GM23248 (cell line): ENCODE measurements around the gene ZNF385D. TPM values are rescaled to one million over a fixed set of nuclear protein-coding genes. Genes with fewer than 3 reads are reported as not detected.

ENCODE experiments used
- DNase-seq: peaks from one replicate; pipeline ENCODE4 v3.0.0-alpha.2; 2015
- H2AFZ ChIP-seq: fragments of 200-600 bp; sonication (generic); 2 replicates; pipeline ENCODE4 v1.6.1; 2016; ENCODE audit warnings: antibody characterized with exemption
- H3F3A ChIP-seq: fragments of 200-600 bp; sonication (generic); 2 replicates; pipeline ENCODE4 v1.6.1; 2016; ENCODE audit warnings: mild to moderate bottlenecking, antibody characterized with exemption, mixed run types; ENCODE audit not compliant: insufficient read depth
- H3K27ac ChIP-seq: fragments of 200-600 bp; sonication (generic); 2 replicates; pipeline ENCODE4 v1.5.1; 2016; ENCODE audit warnings: mild to moderate bottlenecking
- H3K27me3 ChIP-seq: fragments of 200-600 bp; sonication (generic); replicated peaks from 2 replicates; pipeline ENCODE4 v1.6.1; 2016; ENCODE audit warnings: mild to moderate bottlenecking; ENCODE audit not compliant: insufficient read depth
- H3K36me3 ChIP-seq: fragments of 200-600 bp; sonication (generic); 2 replicates; pipeline ENCODE4 v1.6.1; 2016; ENCODE audit warnings: low read depth, mild to moderate bottlenecking
- H3K4me1 ChIP-seq: fragments of 200-600 bp; sonication (generic); 2 replicates; pipeline ENCODE4 v1.6.1; 2016; ENCODE audit warnings: mild to moderate bottlenecking; ENCODE audit not compliant: insufficient read depth
- H3K4me2 ChIP-seq: fragments of 200-600 bp; sonication (generic); one replicate; pipeline ENCODE4 v1.6.1; 2016; ENCODE audit warnings: mild to moderate bottlenecking; ENCODE audit not compliant: unreplicated experiment
- H3K4me3 ChIP-seq: fragments of 200-600 bp; sonication (generic); 2 replicates; pipeline ENCODE4 v1.5.1; 2016; ENCODE audit warnings: mild to moderate bottlenecking
- H3K79me2 ChIP-seq: fragments of 200-600 bp; sonication (generic); 2 replicates; pipeline ENCODE4 v1.6.1; 2016; ENCODE audit warnings: mild to moderate bottlenecking; ENCODE audit not compliant: insufficient read depth
- H3K9ac ChIP-seq: fragments of 200-600 bp; sonication (generic); 2 replicates; pipeline ENCODE4 v1.6.1; 2016; ENCODE audit warnings: mild to moderate bottlenecking
- H3K9me2 ChIP-seq: fragments of 200-600 bp; sonication (generic); 2 replicates; pipeline ENCODE4 v1.6.1; 2016; ENCODE audit warnings: mixed run types, mild to moderate bottlenecking, moderate library complexity; ENCODE audit not compliant: insufficient read depth
- H3K9me3 ChIP-seq: fragments of 200-600 bp; sonication (generic); one replicate; pipeline ENCODE4 v1.6.1; 2017; ENCODE audit warnings: low read depth
- H4K20me1 ChIP-seq: fragments of 200-600 bp; sonication (generic); 2 replicates; pipeline ENCODE4 v1.6.0; 2016; ENCODE audit not compliant: insufficient read depth
- EZH2 ChIP-seq: fragments of 200-600 bp; sonication (generic); IDR thresholded peaks from 2 replicates; pipeline ENCODE4 v1.6.1; 2018; ENCODE audit warnings: antibody characterized with exemption, mild to moderate bottlenecking; ENCODE audit not compliant: insufficient read depth, poor library complexity, severe bottlenecking
- EZH2phosphoT487 ChIP-seq: fragments of 200-600 bp; sonication (generic); IDR thresholded peaks from 2 replicates; pipeline ENCODE4 v1.6.1; 2018; ENCODE audit warnings: antibody characterized with exemption, moderate library complexity, mild to moderate bottlenecking, low read depth; ENCODE audit not compliant: insufficient read depth
- whole genome bisulfite sequencing, 2 experiments: methylation state at CpG; one replicate each; pipeline ENCODE4 v1.1.6; 2015 to 2017; ENCODE audit warnings: low lambda C conversion rate in 2 of 2, low coverage in 1 of 2; ENCODE audit errors: missing lambda C conversion rate in 2 of 2; 5-methylcytosine and 5-hydroxymethylcytosine counted together
- in situ Hi-C: fragments of 300-500 bp; cut with MboI; formaldehyde crosslinking; loops from 2 replicates; pipeline ENCODE4 v1.15.0; 2020
- polyA plus RNA-seq: library from polyadenylated mRNA; unstranded; fragments of >200 nt; fragmentation: Nextera tagmentation; extraction: Ambion mirVana; gene quantifications from 2 replicates; pipeline ENCODE4 v1.2.1, GENCODE V29; 2016
- total RNA-seq: library from RNA; depleted of rRNA; stranded (reverse); fragments of >200 nt; shearing (Covaris generic); gene quantifications from 2 replicates; pipeline ENCODE4 v1.2.3, GENCODE V29; 2014

Gene ZNF385D
- total and polyA plus RNA-seq, 2 experiments from 2014 or later = 0.97 to 13.8 TPM

DNA sequence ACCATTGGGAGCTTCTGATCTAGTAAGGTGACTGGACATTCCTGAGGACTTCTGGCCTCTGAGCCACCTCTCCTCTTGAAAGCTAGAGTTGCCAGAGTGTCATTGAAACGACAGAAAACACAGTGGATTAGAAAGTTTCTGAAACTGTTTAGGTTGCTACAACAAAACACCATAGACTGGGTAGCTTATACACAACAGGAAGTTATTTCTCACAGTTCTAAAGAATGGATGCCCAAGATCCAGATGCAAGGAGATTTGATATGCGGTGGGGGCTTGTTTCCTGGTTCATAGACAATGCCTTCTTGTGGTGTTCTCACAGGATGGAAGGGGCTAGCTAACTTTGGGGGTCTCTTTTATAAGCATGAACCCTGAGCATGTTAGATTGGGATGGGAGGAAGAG lies 43.3 kb upstream of the ZNF385D start:
- Histone ChIP-seq H3F3A (no peaks in the 10 kb centered on the region), H3K4me3 (no peak overlapping the region), H2AFZ (no peak overlapping the region), H3K9me2 (no peaks in the 10 kb centered on the region), H3K27ac (no peak overlapping the region), H3K79me2 (no peaks in the 10 kb centered on the region), H3K9me3 (no peaks in the 10 kb centered on the region), H3K4me1 (no peaks in the 10 kb centered on the region), H3K36me3 (no peaks in the 10 kb centered on the region), H3K27me3 (no peaks in the 10 kb centered on the region), H3K4me2 (no peak overlapping the region), H3K9ac (no peak overlapping the region), H4K20me1 (no peaks in the 10 kb centered on the region)
- 63 to 68% methylated on average over 2 of the region's 2 CpGs for WGBS, 2 experiments
- TF ChIP-seq EZH2phosphoT487 (no peak), EZH2 (no peak)
- in situ Hi-C loops = no loop called here
- no peak for DNase-seq

DNA sequence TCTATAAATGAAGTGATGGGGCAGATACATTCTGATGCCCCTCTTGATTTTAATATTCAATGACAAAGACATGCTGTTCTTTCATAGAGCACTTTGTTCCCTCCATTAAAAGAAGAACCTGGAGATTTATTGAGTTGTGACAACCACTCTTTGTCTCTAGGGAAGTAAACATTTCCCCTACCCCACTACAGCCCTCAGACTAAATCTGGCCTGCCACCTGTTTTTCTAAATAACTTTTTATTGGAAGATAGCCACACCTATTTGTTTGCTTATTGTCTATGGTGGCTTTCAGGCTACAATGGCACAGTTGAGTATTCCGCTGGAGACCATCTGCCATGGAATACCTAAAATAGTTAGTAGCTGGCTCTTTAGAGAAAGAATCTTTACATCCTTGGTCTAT lies 41.2 kb upstream of the ZNF385D start:
- no peak for DNase-seq
- Histone ChIP-seq H3K4me2 (no peak overlapping the region), H3K9ac (no peak overlapping the region), H3K36me3 (no peaks in the 10 kb centered on the region), H3F3A (no peaks in the 10 kb centered on the region), H3K27me3 (no peaks in the 10 kb centered on the region), H2AFZ (no peak overlapping the region), H4K20me1 (no peaks in the 10 kb centered on the region), H3K9me3 (no peaks in the 10 kb centered on the region), H3K4me1 (no peaks in the 10 kb centered on the region), H3K79me2 (no peaks in the 10 kb centered on the region), H3K4me3 (no peak overlapping the region), H3K27ac (no peak overlapping the region), H3K9me2 (no peaks in the 10 kb centered on the region)
- no peak for TF ChIP-seq EZH2
- no peak for TF ChIP-seq EZH2phosphoT487
- in situ Hi-C loops = no loop called here
- 96% methylated on average over 1 of the region's 1 CpG for WGBS, 2 experiments

DNA sequence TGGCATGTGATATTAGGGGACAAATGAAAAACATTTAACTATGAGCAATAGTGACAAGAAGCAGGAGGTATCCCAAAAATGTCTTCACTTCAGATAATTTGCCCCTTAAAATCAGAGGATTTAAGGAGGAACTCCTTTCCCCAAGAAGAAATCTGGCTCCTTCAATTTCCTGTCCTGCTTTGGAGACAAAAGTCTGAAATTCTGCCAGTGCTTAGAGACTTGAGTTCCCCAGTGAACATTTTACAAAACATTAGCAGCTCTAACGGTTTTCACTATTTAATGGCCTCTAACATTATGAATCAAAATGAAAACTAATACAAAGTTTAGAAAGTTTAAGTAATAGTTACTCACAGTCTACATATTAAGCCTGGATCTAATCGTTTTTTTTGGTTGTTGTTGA lies 40.3 kb upstream of the ZNF385D start:
- no peak overlapping the region for H2AFZ ChIP-seq
- no peak for DNase-seq

DNA sequence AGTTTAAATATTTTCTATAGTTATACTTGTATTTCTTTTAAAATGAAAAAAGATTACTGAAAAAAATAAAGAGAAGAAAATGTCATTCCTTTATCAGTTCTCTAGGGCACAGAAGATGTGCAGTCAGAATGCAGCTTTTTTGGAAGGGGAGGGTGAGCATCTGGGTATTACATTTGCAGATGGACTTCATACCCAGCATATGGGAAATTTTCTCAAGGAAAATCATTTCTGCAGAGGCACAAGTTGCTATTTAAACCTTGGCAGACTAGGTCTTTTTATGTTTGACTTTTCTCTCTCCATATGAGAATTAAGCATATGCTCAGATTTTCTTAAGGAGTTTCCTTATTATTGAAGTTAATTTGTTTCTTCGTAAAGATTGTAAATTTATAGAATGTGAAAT lies 39.5 kb upstream of the ZNF385D start:
- WGBS, 2 experiments = 94 to 96% methylated on average over 1 of the region's 1 CpG

More for the DNA sequence above, 40.3 kb upstream of the ZNF385D start:
- no peaks in the 10 kb centered on the region for H3F3A ChIP-seq
- H3K9me3 ChIP-seq = no peaks in the 10 kb centered on the region
- no peaks in the 10 kb centered on the region for H3K4me1 ChIP-seq
- H3K4me2 ChIP-seq = no peak overlapping the region
- in situ Hi-C loops = no loop called here
- no peak overlapping the region for H3K4me3 ChIP-seq
- H3K27ac ChIP-seq = no peak overlapping the region
- no peaks in the 10 kb centered on the region for H3K36me3 ChIP-seq
- WGBS, 2 experiments = 26% methylated on average over 2 of the region's 2 CpGs
- no peaks in the 10 kb centered on the region for H3K79me2 ChIP-seq
- no peak overlapping the region for H3K9ac ChIP-seq
- H3K9me2 ChIP-seq = no peaks in the 10 kb centered on the region
- H4K20me1 ChIP-seq = no peaks in the 10 kb centered on the region
- no peak for TF ChIP-seq EZH2
- TF ChIP-seq EZH2phosphoT487 = no peak
- H3K27me3 ChIP-seq = no peaks in the 10 kb centered on the region

DNA sequence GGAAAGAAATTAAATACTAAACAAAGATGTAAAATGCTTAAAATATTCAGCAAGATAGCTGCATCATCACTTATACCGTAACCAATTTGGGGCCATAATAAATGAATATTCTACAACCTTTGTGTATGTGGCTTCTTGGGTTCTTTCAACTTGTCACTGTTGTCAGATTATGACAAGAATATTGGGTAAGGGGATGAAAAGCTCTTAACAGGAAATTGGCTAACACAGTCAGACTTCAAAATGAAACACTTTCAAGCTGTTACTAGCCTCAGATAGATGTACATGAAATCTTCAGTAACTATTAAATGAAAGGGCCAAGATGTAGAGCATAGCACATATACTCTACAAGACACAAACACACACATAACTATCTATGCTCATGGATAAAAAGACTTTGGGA lies 38.7 kb upstream of the ZNF385D start:
- H3K9me3 ChIP-seq = no peaks in the 10 kb centered on the region
- H3K9me2 ChIP-seq = no peaks in the 10 kb centered on the region
- in situ Hi-C loops = no loop called here
- H3K27ac ChIP-seq = no peak overlapping the region
- no peaks in the 10 kb centered on the region for H3K27me3 ChIP-seq
- H3K79me2 ChIP-seq = no peaks in the 10 kb centered on the region
- H3K9ac ChIP-seq = no peak overlapping the region
- no peaks in the 10 kb centered on the region for H3K36me3 ChIP-seq
- no peak overlapping the region for H3K4me2 ChIP-seq
- no peak overlapping the region for H2AFZ ChIP-seq
- 94 to 98% methylated on average over 1 of the region's 1 CpG for WGBS, 2 experiments
- no peaks in the 10 kb centered on the region for H3K4me1 ChIP-seq
- H4K20me1 ChIP-seq = no peaks in the 10 kb centered on the region
- no peak for DNase-seq
- no peak for TF ChIP-seq EZH2
- no peak for TF ChIP-seq EZH2phosphoT487
- no peaks in the 10 kb centered on the region for H3F3A ChIP-seq
- no peak overlapping the region for H3K4me3 ChIP-seq

More for the DNA sequence above, 39.5 kb upstream of the ZNF385D start:
- H3K79me2 ChIP-seq = no peaks in the 10 kb centered on the region
- H3K4me3 ChIP-seq = no peak overlapping the region
- no peaks in the 10 kb centered on the region for H3K27me3 ChIP-seq
- TF ChIP-seq EZH2 (no peak), EZH2phosphoT487 (no peak)
- H3K9ac ChIP-seq = no peak overlapping the region
- H3K4me2 ChIP-seq = no peak overlapping the region
- no peaks in the 10 kb centered on the region for H3K36me3 ChIP-seq
- no peaks in the 10 kb centered on the region for H3F3A ChIP-seq
- no peak overlapping the region for H3K27ac ChIP-seq
- no peaks in the 10 kb centered on the region for H3K9me2 ChIP-seq
- H4K20me1 ChIP-seq = no peaks in the 10 kb centered on the region
- H2AFZ ChIP-seq = no peak overlapping the region
- in situ Hi-C loops = no loop called here
- H3K4me1 ChIP-seq = no peaks in the 10 kb centered on the region
- H3K9me3 ChIP-seq = no peaks in the 10 kb centered on the region
- no peak for DNase-seq
